Measurements from ENCODE around the gene KIF3C. TPM values are rescaled to one million over a fixed set of nuclear protein-coding genes. Genes with fewer than 3 reads are reported as not detected.
"Not testable (repeated sequence)": the region's sequence is repeated elsewhere in the genome, so short reads cannot be mapped to it uniquely, and the experiment has no call there.

Gene KIF3C
- total RNA-seq, 1 donor, result 1.7 TPM

- no peaks in the 10 kb centered on the region for H3K27me3 ChIP-seq (ENCODE audit: insufficient read depth, low read length)
- peak overlapping the region; percentile 50 for H3K4me3 ChIP-seq (ENCODE audit: low read length)
- peaks cover 15% of the 10 kb centered on the region for H3K4me1 ChIP-seq (ENCODE audit: insufficient read depth, low read length)
- H3K9me3 ChIP-seq (ENCODE audit: low read depth, low read length), result no peaks in the 10 kb centered on the region
These were observed 627 bp upstream of the KIF3C start for GRCh38 chr2:25982968-25983280.

DNA sequence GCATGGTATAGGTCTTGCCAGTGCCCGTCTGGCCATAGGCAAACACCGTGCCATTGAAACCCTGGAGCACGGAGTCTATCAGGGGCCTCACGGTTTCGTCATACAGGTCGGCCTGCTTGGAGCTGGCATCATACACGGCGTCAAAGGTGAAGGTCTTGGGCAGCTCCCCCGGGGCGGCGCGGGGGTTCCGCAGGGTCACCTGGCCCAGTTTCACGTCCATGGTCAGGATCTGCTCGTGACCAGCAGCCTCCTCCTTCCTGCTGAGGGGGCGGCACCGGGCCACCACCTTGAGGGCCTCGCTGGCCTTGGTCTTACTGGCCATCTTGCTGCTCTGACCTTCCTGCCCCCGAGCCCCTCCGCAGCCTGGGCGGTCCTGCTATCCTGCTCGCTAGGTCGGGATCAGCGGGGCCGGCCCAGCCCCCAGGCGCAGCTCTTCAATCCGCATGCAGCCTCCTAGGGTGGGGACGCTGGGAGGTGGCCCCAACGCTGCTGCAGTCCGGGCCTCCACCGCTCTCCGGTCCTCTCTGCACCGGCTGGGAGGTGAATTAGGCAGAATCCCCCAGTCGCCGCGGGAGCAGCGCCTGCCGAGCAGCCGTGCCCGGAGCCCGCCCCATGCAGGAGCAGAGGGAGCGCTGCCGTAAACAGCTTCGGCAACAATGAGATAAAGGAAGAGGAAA is 563 bp downstream of the KIF3C start:
- H3K27me3 ChIP-seq (ENCODE audit: insufficient read depth, low read length), result no peaks in the 10 kb centered on the region
- H3K4me3 ChIP-seq (ENCODE audit: low read length), result peak overlapping the region; percentile 50
- H3K4me1 ChIP-seq (ENCODE audit: insufficient read depth, low read length), result peaks cover 15% of the 10 kb centered on the region
- H3K9me3 ChIP-seq (ENCODE audit: low read depth, low read length), result no peaks in the 10 kb centered on the region

GRCh38 chr2:25980951-25981350 is 1.3 kb downstream of the KIF3C start:
- no peaks in the 10 kb centered on the region for H3K9me3 ChIP-seq (ENCODE audit: low read depth, low read length)
- peaks cover 15% of the 10 kb centered on the region for H3K4me1 ChIP-seq (ENCODE audit: insufficient read depth, low read length)
- H3K27me3 ChIP-seq (ENCODE audit: insufficient read depth, low read length), result no peaks in the 10 kb centered on the region
- H3K4me3 ChIP-seq (ENCODE audit: low read length), result no peak overlapping the region

DNA sequence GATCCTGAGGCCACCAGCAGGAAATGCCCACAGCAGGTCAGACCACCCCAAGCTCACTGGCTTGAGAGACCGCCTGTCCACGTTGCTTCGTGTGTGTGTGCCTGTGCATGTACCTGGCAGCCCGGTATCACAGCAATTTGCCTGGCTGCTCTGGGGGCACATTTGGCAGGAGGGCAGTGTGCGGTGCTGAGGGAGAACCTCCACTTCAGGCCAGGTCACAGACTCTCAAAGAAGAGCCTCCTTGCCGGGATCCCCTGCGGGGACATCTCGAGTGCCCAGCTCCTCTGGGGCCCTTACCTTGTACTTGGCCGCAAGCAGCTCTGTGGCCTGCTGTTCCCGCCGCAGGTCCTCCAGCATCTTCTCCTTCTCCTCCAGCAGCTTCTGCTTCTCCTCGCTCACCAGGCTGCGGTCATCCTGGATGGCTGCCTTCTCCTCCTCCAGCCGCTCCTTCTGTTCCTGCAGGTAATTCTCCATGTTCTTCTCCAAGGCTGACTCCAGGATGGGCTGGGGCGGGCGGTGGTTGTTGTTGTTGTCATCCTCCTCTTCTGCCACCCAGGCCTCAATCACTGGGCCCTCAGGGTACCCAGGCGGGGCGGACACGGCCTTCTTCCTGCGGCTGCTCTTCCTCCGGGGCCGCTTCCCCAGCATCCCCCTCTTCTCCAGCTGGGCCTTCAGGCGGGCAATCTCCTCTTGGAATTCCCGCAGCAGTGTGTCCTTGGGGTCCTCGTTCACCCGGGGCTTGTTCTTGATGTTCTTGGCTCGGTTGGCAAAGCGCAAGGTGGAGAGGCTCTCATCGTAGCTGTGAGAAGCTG is 2.0 kb downstream of the KIF3C start:
- H3K9me3 ChIP-seq (ENCODE audit: low read depth, low read length), result no peaks in the 10 kb centered on the region
- no peak overlapping the region for H3K4me3 ChIP-seq (ENCODE audit: low read length)
- H3K27me3 ChIP-seq (ENCODE audit: insufficient read depth, low read length), result no peaks in the 10 kb centered on the region
- H3K4me1 ChIP-seq (ENCODE audit: insufficient read depth, low read length), result peaks cover 15% of the 10 kb centered on the region

DNA sequence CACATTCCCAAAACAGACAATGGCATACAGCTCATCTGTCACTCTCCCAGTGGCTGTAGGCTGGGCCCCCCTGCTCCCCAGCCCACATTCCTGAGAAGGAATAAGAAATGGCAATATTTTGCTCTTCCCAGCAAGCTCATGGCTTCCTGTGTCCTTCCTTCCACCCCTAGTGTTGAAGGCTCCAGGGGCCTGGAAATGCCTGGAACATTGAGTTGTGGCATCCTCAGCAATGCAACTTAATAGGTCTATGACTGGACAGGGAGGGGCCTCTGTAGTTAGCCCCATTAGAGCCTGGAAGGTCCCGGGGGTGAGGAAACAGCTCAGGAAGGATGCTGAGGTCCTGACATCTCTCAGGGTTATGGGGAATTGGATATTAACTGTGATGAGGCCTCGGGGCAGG is 3.3 kb downstream of the KIF3C start:
- no peak overlapping the region for H3K4me3 ChIP-seq (ENCODE audit: low read length)
- no peaks in the 10 kb centered on the region for H3K9me3 ChIP-seq (ENCODE audit: low read depth, low read length)
- peaks cover 15% of the 10 kb centered on the region for H3K4me1 ChIP-seq (ENCODE audit: insufficient read depth, low read length)
- H3K27me3 ChIP-seq (ENCODE audit: insufficient read depth, low read length), result no peaks in the 10 kb centered on the region

GRCh38 chr2:25977768-25978167 is 4.5 kb downstream of the KIF3C start:
- Histone ChIP-seq H3K4me3 (ENCODE audit: low read length) (no peak overlapping the region), H3K27me3 (ENCODE audit: insufficient read depth, low read length) (no peaks in the 10 kb centered on the region), H3K4me1 (ENCODE audit: insufficient read depth, low read length) (peaks cover 11% of the 10 kb centered on the region), H3K9me3 (ENCODE audit: low read depth, low read length) (no peaks in the 10 kb centered on the region)

- H3K4me1 ChIP-seq (ENCODE audit: insufficient read depth, low read length), result peaks cover 12% of the 10 kb centered on the region
- no peak overlapping the region for H3K4me3 ChIP-seq (ENCODE audit: low read length)
- H3K9me3 ChIP-seq (ENCODE audit: low read depth, low read length), result no peaks in the 10 kb centered on the region
- no peaks in the 10 kb centered on the region for H3K27me3 ChIP-seq (ENCODE audit: insufficient read depth, low read length)
These were observed 5.1 kb downstream of the KIF3C start for GRCh38 chr2:25976983-25977741.

DNA sequence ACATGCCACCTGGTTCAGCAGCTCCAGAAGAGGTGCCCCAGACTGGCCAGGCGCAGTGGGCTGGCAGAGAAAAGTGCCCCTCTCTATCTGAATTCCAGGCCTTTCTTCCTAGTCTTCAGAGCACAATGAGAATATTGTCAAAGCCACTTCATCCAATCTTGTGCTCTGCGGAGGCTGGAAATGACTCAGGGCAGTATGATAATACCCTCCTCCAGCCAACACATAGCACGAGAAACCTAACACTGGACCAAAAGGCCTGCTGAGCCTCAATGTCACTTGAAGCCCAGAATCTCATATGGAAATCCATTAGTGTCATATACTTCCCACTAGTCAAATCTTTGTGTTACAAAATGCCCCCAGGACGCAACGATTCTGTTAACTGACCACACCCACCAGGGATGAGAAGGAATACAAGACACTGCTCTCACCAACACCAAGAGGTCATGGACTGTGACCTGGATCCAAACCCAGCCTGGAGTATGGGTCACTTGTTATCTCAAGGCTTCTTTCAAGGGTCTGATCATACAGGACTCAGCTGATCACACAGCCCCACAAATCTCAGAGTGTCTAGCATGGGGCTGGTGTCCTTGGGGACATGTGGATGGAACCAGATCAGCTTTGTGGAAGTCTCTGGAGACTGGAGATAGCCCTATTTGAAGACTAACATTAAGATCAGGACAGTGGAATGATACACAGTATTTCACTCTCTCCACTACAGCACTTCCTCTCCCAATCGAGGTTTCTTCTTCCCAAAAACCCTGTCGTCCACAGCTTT is 10.1 kb downstream of the KIF3C start:
- Histone ChIP-seq H3K4me3 (ENCODE audit: low read length) (no peak overlapping the region), H3K27me3 (ENCODE audit: insufficient read depth, low read length) (no peaks in the 10 kb centered on the region), H3K9me3 (ENCODE audit: low read depth, low read length) (no peaks in the 10 kb centered on the region), H3K4me1 (ENCODE audit: insufficient read depth, low read length) (peaks cover 3% of the 10 kb centered on the region)

DNA sequence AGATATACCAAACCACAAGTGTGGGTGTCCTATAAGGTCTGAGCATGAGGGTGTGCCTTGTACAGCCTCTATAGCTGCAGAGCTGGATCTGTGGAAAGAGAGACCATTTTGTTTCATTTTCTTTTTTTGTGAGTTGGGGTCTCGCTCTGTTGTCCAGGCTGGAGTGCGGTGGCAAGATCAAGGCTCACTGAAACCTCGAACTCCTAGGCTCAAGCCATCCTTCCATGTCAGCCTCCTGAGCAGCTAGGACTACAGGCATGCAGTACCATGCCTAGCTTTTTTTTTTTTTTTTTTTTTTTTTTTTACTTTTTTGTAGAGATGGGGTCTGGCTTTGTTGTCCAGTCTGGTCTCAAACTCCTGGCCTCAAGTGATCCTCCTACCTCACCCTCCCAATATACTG is 10.7 kb downstream of the KIF3C start:
- Histone ChIP-seq H3K9me3 (ENCODE audit: low read depth, low read length) (no peaks in the 10 kb centered on the region), H3K27me3 (ENCODE audit: insufficient read depth, low read length) (no peaks in the 10 kb centered on the region), H3K4me3 (ENCODE audit: low read length) (no peak overlapping the region), H3K4me1 (ENCODE audit: insufficient read depth, low read length) (peaks cover 3% of the 10 kb centered on the region)

DNA sequence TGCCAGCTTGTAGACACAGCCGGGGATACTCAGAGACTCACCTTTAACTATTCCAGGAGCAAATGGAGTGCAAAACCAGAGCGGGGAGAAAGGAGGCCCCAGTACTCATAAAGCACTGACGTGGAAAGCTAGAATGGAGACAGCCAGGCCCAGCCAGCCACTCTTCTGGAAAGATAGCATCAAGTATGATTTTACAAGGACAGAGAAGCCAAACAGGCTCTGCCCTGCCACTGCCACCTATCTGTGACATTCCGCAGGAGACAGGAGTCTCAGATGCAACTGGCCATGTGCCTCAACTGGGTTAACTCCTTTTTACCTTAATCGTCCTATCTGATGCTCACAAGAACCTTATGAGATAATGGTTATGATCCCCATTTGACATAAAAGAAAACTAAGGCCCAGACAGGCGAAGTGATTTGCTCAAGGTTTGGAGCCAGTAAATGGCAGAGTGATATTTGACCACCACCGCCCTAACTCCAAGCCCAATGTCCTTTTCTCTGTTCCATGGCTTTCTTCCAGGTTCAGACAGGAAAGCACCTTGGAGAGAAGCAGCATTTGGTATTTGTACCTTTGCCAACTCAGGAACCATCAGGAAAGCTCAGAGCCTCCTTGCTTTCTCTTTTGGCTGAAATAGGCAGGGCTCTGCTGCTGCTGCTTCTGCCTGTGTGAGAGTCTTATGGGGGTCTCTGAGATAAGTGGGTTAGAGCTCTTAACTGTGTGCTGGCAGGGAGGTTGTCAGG is 15.6 kb downstream of the KIF3C start:
- H3K27me3 ChIP-seq (ENCODE audit: insufficient read depth, low read length), result no peaks in the 10 kb centered on the region
- H3K4me1 ChIP-seq (ENCODE audit: insufficient read depth, low read length), result peaks cover 7% of the 10 kb centered on the region
- H3K9me3 ChIP-seq (ENCODE audit: low read depth, low read length), result no peaks in the 10 kb centered on the region
- no peak overlapping the region for H3K4me3 ChIP-seq (ENCODE audit: low read length)

DNA sequence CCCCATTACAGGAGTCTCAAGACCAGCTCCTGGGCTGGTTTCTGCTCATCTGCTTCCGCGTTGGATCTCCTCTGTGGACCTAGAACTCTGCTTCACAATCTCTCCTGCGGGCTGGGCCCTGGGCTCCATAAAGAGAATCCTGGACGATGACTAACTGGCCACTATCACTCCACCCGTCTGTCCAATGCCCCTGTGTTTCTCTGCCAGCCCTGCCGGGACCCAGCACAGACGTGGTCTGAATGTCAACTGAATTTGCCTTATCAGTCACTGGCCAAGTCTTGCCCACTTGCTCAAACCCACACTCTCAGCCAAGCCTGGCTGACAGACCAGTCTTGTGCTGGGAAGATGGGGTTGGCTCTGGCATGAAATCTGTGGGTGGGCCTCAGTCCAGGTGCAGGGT is 17.4 kb downstream of the KIF3C start:
- Histone ChIP-seq H3K9me3 (ENCODE audit: low read depth, low read length) (no peaks in the 10 kb centered on the region), H3K27me3 (ENCODE audit: insufficient read depth, low read length) (no peaks in the 10 kb centered on the region), H3K4me1 (ENCODE audit: insufficient read depth, low read length) (peaks cover 22% of the 10 kb centered on the region), H3K4me3 (ENCODE audit: low read length) (no peak overlapping the region)

DNA sequence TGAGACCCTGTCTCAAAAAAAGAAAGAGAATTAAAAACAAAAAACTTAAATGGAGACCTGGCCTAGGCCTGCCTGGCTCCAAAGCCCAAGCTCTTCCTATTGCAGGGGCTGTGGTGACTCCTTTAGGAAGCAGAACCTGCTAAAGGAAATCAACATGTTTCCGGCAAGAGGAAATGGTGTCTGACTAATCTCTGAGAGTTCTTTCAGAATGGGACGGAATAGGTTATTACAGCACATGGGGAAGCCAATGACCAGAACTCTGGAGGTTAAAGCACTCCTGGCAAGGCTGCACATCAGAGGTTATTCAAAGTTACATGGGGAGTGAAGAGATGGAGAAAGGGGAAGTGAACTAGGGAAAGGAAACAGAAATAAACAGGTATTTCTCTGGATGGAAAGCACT is 21.4 kb downstream of the KIF3C start:
- H3K9me3 ChIP-seq (ENCODE audit: low read depth, low read length), result no peaks in the 10 kb centered on the region
- H3K4me3 ChIP-seq (ENCODE audit: low read length), result no peak overlapping the region
- H3K4me1 ChIP-seq (ENCODE audit: insufficient read depth, low read length), result peaks cover 22% of the 10 kb centered on the region
- H3K27me3 ChIP-seq (ENCODE audit: insufficient read depth, low read length), result no peaks in the 10 kb centered on the region

GRCh38 chr2:25960396-25960795 is 21.9 kb downstream of the KIF3C start:
- H3K9me3 ChIP-seq (ENCODE audit: low read depth, low read length), result no peaks in the 10 kb centered on the region
- no peaks in the 10 kb centered on the region for H3K27me3 ChIP-seq (ENCODE audit: insufficient read depth, low read length)
- peaks cover 22% of the 10 kb centered on the region for H3K4me1 ChIP-seq (ENCODE audit: insufficient read depth, low read length)
- H3K4me3 ChIP-seq (ENCODE audit: low read length), result no peak overlapping the region

- H3K9me3 ChIP-seq (ENCODE audit: low read depth, low read length); H3K4me3 ChIP-seq (ENCODE audit: low read length); H3K27me3 ChIP-seq (ENCODE audit: insufficient read depth, low read length): not testable (repeated sequence)
- peaks cover 22% of the 10 kb centered on the region for H3K4me1 ChIP-seq (ENCODE audit: insufficient read depth, low read length)
These were observed 23.7 kb downstream of the KIF3C start for GRCh38 chr2:25958611-25959010.

Measured in mononuclear cell (primary cell).